Upper lobe of right lung (tissue), 1 donor: ENCODE data around the gene GPSM1. TPM values are rescaled to one million over a fixed set of nuclear protein-coding genes. Genes with fewer than 3 reads are reported as not detected.

Experiments
- ATAC-seq: fragments of 200-7000 bp; cut with Tn5 transposase; one replicate; pipeline ENCODE4 v1.9.1; 2020; ENCODE audit warnings: mild to moderate bottlenecking, moderate library complexity
- DNase-seq: peaks from one replicate; pipeline ENCODE4 v3.0.0-alpha.2; 2020
- H3K27ac ChIP-seq: fragments of 200-600 bp; one replicate; pipeline ENCODE4 v1.8.0; 2022
- H3K27me3 ChIP-seq: fragments of 200-600 bp; one replicate; pipeline ENCODE4 v1.8.0; 2022; ENCODE audit warnings: mild to moderate bottlenecking
- H3K36me3 ChIP-seq: fragments of 200-600 bp; one replicate; pipeline ENCODE4 v1.8.0; 2022
- H3K4me1 ChIP-seq: fragments of 200-600 bp; one replicate; pipeline ENCODE4 v1.8.0; 2022
- H3K4me3 ChIP-seq: fragments of 200-600 bp; one replicate; pipeline ENCODE4 v1.8.0; 2022; ENCODE audit warnings: mild to moderate bottlenecking
- H3K9me3 ChIP-seq: fragments of 200-600 bp; one replicate; pipeline ENCODE4 v1.8.0; 2022
- CTCF ChIP-seq: fragments of 200-600 bp; IDR thresholded peaks from one replicate; pipeline ENCODE4 v1.8.0; 2022; ENCODE audit warnings: antibody characterized with exemption
- intact Hi-C: fragments of 100-400 bp; cut with DNase I; formaldehyde crosslinking; loops from one replicate; pipeline ENCODE4 v1.11.0; 2022
- total RNA-seq: library from RNA; stranded (reverse); fragmentation: NEBNext Ultra II Directional; extraction: Animal tissue kit (Norgen Biotek cat#: 25700); gene quantifications from one replicate; pipeline ENCODE4 v1.2.1, GENCODE V29; 2021
- donor health status: DM: no; HTN: yes; CAD: no; lungs with severe emphysema.

GPSM1 gene
- total RNA-seq, 1 donor from 2014 or later, result 27.3 TPM

DNA sequence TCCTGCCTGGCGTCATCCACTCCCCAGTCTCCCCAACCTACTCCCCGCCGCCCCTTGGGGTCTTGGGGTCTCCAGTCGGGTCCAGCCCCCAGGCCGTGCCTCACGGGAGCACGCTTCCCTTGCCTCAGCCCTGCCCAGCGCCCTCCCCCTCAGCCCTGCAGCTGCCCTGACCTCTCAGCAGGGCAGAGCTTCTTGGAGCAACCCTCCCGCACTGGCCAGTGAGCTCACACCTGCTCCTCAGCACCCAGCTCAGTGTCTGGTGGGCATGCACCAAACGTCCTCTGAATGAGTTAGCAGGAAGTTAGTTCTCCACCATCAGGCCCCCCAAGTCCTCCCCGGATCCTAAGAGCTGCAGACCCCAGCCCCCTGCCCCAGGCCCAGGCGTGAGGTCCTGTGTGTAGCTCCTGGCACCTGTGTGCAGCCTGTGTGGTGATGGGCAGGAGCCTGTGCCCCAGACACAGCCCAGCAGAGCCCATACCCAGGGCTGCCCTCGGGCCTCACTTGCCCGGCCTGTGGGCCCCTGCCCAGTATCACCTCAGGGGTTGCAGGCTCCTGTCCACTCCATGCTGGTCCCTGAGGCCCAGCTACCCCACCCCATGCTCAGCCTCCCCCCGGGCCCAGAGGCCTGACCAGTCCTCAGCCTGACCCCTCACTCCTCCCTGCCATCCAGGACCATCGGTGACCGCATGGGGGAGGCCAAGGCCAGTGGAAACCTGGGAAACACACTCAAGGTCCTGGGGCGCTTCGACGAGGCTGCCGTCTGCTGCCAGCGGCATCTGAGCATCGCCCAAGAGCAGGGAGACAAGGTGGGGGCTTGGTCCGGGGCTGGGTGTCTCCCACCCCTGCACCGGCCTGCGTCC lies 8.2 kb downstream of the GPSM1 start:
- no peaks in the 10 kb centered on the region for H3K27me3 ChIP-seq
- intact Hi-C loops, result no loop called here
- DNase-seq (no peak), ATAC-seq (no peak)
- no peak overlapping the region for H3K4me3 ChIP-seq
- no peaks in the 10 kb centered on the region for H3K9me3 ChIP-seq
- no peak for TF ChIP-seq CTCF
- H3K27ac ChIP-seq, result no peak overlapping the region
- H3K36me3 ChIP-seq, result no peaks in the 10 kb centered on the region
- no peaks in the 10 kb centered on the region for H3K4me1 ChIP-seq

GRCh38 chr9:136336156-136336870 lies 9.0 kb downstream of the GPSM1 start:
- intact Hi-C loops, result no loop called here
- TF ChIP-seq CTCF, result no peak
- Histone ChIP-seq H3K27ac (no peak overlapping the region), H3K4me3 (no peak overlapping the region), H3K36me3 (no peaks in the 10 kb centered on the region), H3K9me3 (no peaks in the 10 kb centered on the region), H3K4me1 (no peaks in the 10 kb centered on the region), H3K27me3 (no peaks in the 10 kb centered on the region)
- no peak for DNase-seq
- ATAC-seq, result peak; percentile 5

GRCh38 chr9:136336881-136337280 lies 9.5 kb downstream of the GPSM1 start:
- no peak for DNase-seq
- ATAC-seq, result no peak
- intact Hi-C loops, result no loop called here

DNA sequence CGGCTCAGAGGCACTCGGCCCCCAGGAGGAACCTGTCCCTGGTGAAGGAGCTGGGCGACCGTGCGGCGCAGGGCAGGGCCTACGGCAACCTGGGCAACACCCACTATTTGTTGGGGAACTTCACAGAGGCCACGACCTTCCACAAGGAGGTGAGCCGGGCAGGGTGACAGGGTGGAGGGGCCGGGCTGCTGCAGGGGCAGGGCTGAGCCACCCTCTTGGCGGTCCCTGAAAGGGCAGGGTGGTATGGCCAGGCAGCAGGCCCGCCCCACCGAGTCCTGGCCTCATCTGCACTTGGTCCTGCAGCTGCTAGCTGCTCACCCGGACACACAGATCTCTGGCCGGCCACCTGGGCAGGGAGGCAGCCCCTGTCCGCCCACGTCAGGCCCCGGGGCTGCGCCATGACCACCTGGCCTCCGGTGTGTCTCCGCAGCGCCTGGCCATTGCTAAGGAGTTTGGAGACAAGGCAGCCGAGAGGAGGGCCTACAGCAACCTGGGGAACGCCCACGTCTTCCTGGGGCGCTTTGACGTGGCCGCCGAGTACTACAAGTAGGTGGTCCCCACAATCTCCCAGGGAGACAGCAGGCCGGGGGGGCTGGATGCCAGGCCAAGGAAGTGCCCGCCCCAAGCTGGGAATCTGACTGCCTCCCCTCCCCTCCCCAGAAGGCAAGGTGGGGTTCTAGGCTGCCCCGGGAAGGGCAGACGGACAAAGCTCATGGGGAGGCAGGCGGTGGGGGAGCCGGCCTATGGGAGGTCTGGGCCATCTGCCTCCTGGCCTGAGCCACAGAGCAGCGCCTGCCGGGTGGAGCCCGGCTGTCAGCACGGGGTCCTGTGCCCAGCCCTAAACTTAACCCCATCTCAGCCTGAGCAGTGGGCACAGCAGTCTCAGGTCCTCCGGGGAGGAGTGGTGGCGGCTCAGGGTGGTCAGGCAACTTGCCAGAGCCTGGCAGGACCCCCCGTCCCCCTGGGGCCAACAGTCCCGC lies 10.4 kb downstream of the GPSM1 start:
- Histone ChIP-seq H3K4me1 (peaks cover 4% of the 10 kb centered on the region), H3K27ac (no peak overlapping the region), H3K9me3 (no peaks in the 10 kb centered on the region), H3K36me3 (no peaks in the 10 kb centered on the region), H3K4me3 (no peak overlapping the region), H3K27me3 (no peaks in the 10 kb centered on the region)
- DNase-seq, result no peak
- ATAC-seq, result no peak
- intact Hi-C loops, result no loop called here
- TF ChIP-seq CTCF, result no peak

More at GRCh38 chr9:136336881-136337280, 9.5 kb downstream of the GPSM1 start:
- Histone ChIP-seq H3K9me3 (no peaks in the 10 kb centered on the region), H3K27me3 (no peaks in the 10 kb centered on the region), H3K4me1 (no peaks in the 10 kb centered on the region), H3K27ac (no peak overlapping the region), H3K4me3 (no peak overlapping the region), H3K36me3 (no peaks in the 10 kb centered on the region)
- no peak for TF ChIP-seq CTCF

DNA sequence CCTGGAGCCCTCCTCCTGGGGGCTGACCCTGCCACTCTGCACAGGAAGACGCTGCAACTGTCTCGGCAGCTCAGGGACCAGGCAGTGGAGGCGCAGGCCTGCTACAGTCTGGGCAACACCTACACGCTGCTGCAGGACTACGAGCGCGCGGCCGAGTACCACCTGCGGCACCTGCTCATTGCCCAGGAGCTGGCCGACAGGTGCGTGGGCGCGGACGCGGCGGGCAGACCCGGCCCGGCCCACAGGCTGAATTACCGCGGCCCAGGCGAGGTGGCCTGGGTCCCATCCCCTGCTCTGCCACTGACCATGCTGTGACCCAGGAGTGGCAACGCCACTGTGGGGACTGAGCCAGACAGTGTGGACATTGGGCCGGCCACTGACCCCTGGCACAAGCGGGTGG lies 11.2 kb downstream of the GPSM1 start:
- no peak for ATAC-seq
- no peaks in the 10 kb centered on the region for H3K9me3 ChIP-seq
- no peaks in the 10 kb centered on the region for H3K36me3 ChIP-seq
- no peak for DNase-seq
- peaks cover 11% of the 10 kb centered on the region for H3K4me1 ChIP-seq
- intact Hi-C loops, result no loop called here
- H3K27ac ChIP-seq, result no peak overlapping the region
- H3K4me3 ChIP-seq, result no peak overlapping the region
- TF ChIP-seq CTCF, result no peak
- H3K27me3 ChIP-seq, result no peaks in the 10 kb centered on the region
